Measurements from ENCODE around the gene PRPF40A. TPM values are rescaled to one million over a fixed set of nuclear protein-coding genes. Genes with fewer than 3 reads are reported as not detected.

Gene PRPF40A
- total and polyA plus RNA-seq, 9 of the 15 experiments (the other 6 are each of a cell fraction or from before 2014, with no cell fraction given), result 168 to 304 (median 264) TPM

DNA sequence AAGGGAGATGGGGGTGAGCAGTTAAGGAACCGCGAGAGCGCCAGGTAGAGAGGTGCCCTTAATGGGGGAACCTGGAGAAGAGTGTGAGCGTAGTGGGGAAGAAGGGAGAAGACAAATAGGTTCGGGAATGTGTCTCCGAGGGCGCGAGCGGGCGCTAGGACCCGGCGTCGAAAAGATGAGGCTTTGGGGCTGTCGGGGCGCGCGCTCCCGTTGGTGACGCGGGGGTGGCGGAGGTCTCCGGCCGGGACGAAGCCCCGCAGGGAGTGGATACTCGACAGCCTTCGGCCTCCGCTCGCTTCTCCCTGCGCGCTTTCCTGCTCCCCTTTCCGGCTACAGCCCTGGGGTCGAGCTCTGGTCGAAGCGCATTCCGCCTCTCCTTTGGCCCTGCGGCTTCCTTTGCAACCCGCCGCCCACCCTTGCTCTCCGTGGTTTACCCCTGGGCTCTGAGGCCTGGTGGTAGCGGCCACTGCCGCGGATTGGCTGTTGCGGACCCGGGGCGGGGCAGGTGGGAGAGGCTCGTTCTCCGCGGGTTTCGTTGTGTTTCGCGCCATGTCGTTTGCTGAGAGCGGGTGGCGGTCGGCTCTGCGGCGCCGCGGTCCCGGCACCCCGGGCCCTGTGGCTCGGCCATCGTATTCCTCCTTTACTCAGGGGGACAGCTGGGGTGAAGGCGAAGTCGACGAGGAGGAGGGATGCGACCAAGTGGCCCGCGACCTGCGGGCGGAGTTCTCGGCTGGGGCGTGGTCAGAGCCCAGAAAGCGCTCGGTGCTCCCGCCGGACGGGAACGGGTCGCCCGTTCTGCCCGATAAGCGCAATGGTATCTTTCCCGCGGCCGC lies 1.0 kb upstream of the PRPF40A start, which contains the start of gene ARL6IP6 (continued):
- TF ChIP-seq RBM34 (IDR thresholded peaks at IDR 0.05; ENCODE audit: borderline replicate concordance, insufficient read depth, low read length) (no peak), ILK (tag; IDR thresholded peaks at IDR 0.05; ENCODE audit: borderline replicate concordance, low read depth) (no peak), BRCA1 (IDR thresholded peaks at IDR 0.05) (no peak), BRCA1 (CRISPR knock-in tag; IDR thresholded peaks at IDR 0.05) (no peak), RBBP5 (IDR thresholded peaks at IDR 0.05; ENCODE audit: borderline replicate concordance, insufficient read depth, low read length, poor library complexity, severe bottlenecking) (peak; percentile 95), KAT2B (IDR thresholded peaks at IDR 0.05; ENCODE audit: low read depth, low read length) (no peak), XRCC3 (IDR thresholded peaks at IDR 0.05) (no peak), ZC3H4 (CRISPR knock-in tag; IDR thresholded peaks at IDR 0.05; ENCODE audit: borderline replicate concordance) (no peak), KDM5B (IDR thresholded peaks at IDR 0.05; ENCODE audit: insufficient replicate concordance, low read depth, low read length) (peak; percentile 96), CHD1 (IDR thresholded peaks at IDR 0.05; ENCODE audit: low read length) (peak; percentile 78), ZNF445 (CRISPR knock-in tag; IDR thresholded peaks at IDR 0.05; ENCODE audit: low read depth) (no peak), CREBBP (IDR thresholded peaks at IDR 0.05; ENCODE audit: low read depth, low read length) (no peak), TAF1 (IDR thresholded peaks at IDR 0.05; ENCODE audit: control insufficient read depth, extremely low read depth, insufficient read depth, low read length, severe bottlenecking) (peak; percentile 96), RCOR1 (IDR thresholded peaks at IDR 0.05; ENCODE audit: borderline replicate concordance in 1 of 2, low read depth in 2 of 2, low read length in 2 of 2) (no peak), ZNF232 (CRISPR knock-in tag; IDR thresholded peaks at IDR 0.05) (no peak)
- TF ChIP-seq, protein P1, sequence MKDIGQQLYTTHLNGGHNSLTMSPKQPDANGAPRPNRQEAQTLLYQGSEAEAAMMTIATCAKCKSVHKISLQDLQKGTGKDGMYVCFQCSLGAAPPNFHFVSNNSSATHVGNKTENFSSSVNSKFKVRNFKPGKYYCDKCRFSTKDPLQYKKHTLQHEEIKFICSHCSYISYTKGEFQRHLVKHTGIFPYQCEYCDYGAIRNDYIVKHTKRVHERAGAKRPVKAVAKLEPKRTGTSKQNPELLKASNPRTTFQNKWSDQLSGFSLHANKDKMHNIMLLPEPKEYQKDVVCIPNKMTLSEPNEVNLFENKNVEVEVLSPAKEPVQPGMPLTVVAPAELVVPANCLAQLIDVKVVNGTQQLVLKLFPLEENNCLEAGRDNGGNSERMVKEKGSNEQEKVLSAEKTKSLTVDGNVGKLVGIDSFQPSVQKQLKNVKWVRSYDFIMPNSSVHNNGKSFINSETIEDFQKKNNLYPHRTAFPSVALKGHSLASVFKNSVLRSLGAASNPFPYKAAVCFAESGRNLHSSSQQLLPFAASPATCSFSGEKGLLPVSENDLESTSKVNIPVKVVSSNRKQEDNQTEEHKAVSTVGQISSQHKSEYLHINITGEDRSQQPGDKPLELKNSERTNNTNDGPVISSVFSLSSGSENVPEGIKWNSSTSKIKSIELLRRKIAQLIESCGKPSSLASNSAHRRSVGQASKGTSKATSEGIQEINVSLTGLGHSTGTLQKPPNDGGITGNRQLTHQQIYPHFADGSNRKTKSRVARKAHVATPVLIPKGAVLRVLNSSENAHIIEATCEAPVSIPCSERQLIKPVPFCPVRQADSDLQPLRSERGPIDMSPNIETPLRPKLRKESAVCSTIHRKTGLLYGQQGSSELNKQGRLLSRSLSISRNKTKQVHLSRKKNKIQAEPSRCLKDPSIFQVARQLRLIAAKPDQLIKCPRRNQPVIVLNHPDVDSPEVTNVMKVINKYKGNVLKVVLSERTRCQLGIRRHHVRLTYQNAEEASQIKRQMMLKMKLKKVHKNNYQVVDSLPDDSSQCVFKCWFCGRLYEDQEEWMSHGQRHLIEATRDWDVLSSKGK (CRISPR knock-in tag; IDR thresholded peaks at IDR 0.05), result no peak
- TF ChIP-seq, protein P2, sequence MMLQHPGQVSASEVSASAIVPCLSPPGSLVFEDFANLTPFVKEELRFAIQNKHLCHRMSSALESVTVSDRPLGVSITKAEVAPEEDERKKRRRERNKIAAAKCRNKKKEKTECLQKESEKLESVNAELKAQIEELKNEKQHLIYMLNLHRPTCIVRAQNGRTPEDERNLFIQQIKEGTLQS (IDR thresholded peaks at IDR 0.05), result peak; percentile 60; the same call in 1 of the 2 replicates
- TF ChIP-seq, protein P2 (CRISPR knock-in tag; conservative IDR thresholded peaks at IDR 0.05), result peak; percentile 51
- TF ChIP-seq, protein P3, sequence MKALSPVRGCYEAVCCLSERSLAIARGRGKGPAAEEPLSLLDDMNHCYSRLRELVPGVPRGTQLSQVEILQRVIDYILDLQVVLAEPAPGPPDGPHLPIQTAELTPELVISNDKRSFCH (CRISPR knock-in tag; IDR thresholded peaks at IDR 0.05), result no peak
- TF ChIP-seq, protein P3 (tag; IDR thresholded peaks at IDR 0.05), result no peak
- TF ChIP-seq, protein P4, sequence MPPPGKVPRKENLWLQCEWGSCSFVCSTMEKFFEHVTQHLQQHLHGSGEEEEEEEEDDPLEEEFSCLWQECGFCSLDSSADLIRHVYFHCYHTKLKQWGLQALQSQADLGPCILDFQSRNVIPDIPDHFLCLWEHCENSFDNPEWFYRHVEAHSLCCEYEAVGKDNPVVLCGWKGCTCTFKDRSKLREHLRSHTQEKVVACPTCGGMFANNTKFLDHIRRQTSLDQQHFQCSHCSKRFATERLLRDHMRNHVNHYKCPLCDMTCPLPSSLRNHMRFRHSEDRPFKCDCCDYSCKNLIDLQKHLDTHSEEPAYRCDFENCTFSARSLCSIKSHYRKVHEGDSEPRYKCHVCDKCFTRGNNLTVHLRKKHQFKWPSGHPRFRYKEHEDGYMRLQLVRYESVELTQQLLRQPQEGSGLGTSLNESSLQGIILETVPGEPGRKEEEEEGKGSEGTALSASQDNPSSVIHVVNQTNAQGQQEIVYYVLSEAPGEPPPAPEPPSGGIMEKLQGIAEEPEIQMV (tag; conservative IDR thresholded peaks at IDR 0.05; ENCODE audit: low read depth), result no peak
